Caco-2 (cell line): ENCODE results near the gene RIC3. TPM values are rescaled to one million over a fixed set of nuclear protein-coding genes. Genes with fewer than 3 reads are reported as not detected.

Source experiments
- BruUV-seq: library from RNA; stranded (reverse); fragments of 400-500 nt; replicated peaks from 2 replicates; lab custom pipeline; 2021; lab: Mats Ljungman, UMichigan
- CTCF ChIA-PET: fragments of 300-600 bp; sonication (Branson Sonifier 250); formaldehyde crosslinking; loops from one replicate; lab custom pipeline; 2022; ENCODE audit warnings: antibody characterized with exemption; lab: Charles Lee
- POLR2A ChIA-PET: fragments of 300-600 bp; sonication (Branson Sonifier 250); formaldehyde crosslinking; loops from one replicate; lab custom pipeline; 2022; ENCODE audit warnings: antibody characterized with exemption; lab: Charles Lee
- DNase-seq, 2 experiments: peaks; one replicate each; pipeline versions ENCODE4 v3.0.0 to v3.0.0-alpha.2; 2020 to 2022
- H3K27me3 ChIP-seq: replicated peaks from 2 replicates; pipeline ENCODE4 v1.6.0; 2011; ENCODE audit warnings: low read length; ENCODE audit not compliant: control insufficient read depth, insufficient read depth
- H3K36me3 ChIP-seq: 2 replicates; pipeline ENCODE4 v1.5.1; 2011; ENCODE audit warnings: low read length; ENCODE audit not compliant: control insufficient read depth, insufficient read depth
- H3K4me1 ChIP-seq: fragments of 250-450 bp; sonication (Bioruptor Pico); 2 replicates; pipeline ENCODE4 v1.5.1; 2020; ENCODE audit warnings: mild to moderate bottlenecking
- H3K4me3 ChIP-seq: 2 replicates; pipeline ENCODE4 v1.5.1; 2011; ENCODE audit warnings: low read depth, mild to moderate bottlenecking, control low read depth, low read length
- H3K9me3 ChIP-seq: fragments of 250-450 bp; sonication (Bioruptor Pico); 2 replicates; pipeline ENCODE4 v1.5.1; 2020; ENCODE audit warnings: mild to moderate bottlenecking, moderate library complexity
- H3K27ac Mint-ChIP-seq: one replicate; pipeline ENCODE4 v1.8.0; 2022; ENCODE audit warnings: mixed read lengths; ENCODE audit not compliant: unreplicated experiment
- H3K27me3 Mint-ChIP-seq: one replicate; pipeline ENCODE4 v1.8.0; 2022; ENCODE audit warnings: mixed read lengths; ENCODE audit not compliant: insufficient read depth, unreplicated experiment
- H3K36me3 Mint-ChIP-seq: one replicate; pipeline ENCODE4 v1.8.0; 2022; ENCODE audit warnings: mild to moderate bottlenecking, mixed read lengths; ENCODE audit not compliant: insufficient read depth, unreplicated experiment
- H3K4me1 Mint-ChIP-seq: one replicate; pipeline ENCODE4 v1.8.0; 2022; ENCODE audit warnings: low read depth, mixed read lengths; ENCODE audit not compliant: unreplicated experiment
- H3K4me3 Mint-ChIP-seq: one replicate; pipeline ENCODE4 v1.8.0; 2022; ENCODE audit warnings: mild to moderate bottlenecking, moderate library complexity, mixed read lengths; ENCODE audit not compliant: unreplicated experiment
- H3K9me3 Mint-ChIP-seq: one replicate; pipeline ENCODE4 v1.8.0; 2022; ENCODE audit warnings: mixed read lengths; ENCODE audit not compliant: unreplicated experiment
- CTCF ChIP-seq, 2 experiments: fragments of 200-600 bp in 1 of 2; IDR thresholded peaks; 1 replicate in 1 of 2; 2 replicates in 1 of 2; pipeline versions ENCODE4 v1.5.1 to v1.8.0; 2011 to 2022; ENCODE audit warnings: antibody characterized with exemption in 1 of 2, control low read depth in 1 of 2, inconsistent platforms in 1 of 2, low read depth in 1 of 2, low read length in 1 of 2, mild to moderate bottlenecking in 1 of 2, moderate library complexity in 1 of 2; ENCODE audit not compliant: insufficient read depth in 1 of 2, severe bottlenecking in 1 of 2, unreplicated experiment in 1 of 2
- intact Hi-C: fragments of 100-400 bp; cut with micrococcal nuclease; formaldehyde crosslinking; loops from one replicate; pipeline ENCODE4 v1.10.0; 2022; ENCODE audit not compliant: unreplicated experiment
- total RNA-seq: library from RNA; stranded (reverse); gene quantifications from 2 replicates; pipeline ENCODE4 v1.2.3, GENCODE V29; 2022

Gene RIC3
- total RNA-seq, 1 experiment from 2014 or later = not detected

- H3K27me3 Mint-ChIP-seq = peaks cover 9% of the 10 kb centered on the region
- no TSS peak for BruUV-seq
- CTCF ChIA-PET = no interaction called here
Observed at GRCh38 chr11:8080069-8080670, 88.7 kb downstream of the RIC3 start.

GRCh38 chr11:8079111-8079675, 89.6 kb downstream of the RIC3 start:
- no peak for DNase-seq
- Mint-ChIP-seq H3K27ac (no peak overlapping the region), H3K36me3 (no peaks in the 10 kb centered on the region), H3K9me3 (no peaks in the 10 kb centered on the region), H3K4me1 (no peaks in the 10 kb centered on the region), H3K4me3 (no peak overlapping the region), H3K27me3 (peaks cover 9% of the 10 kb centered on the region)
- BruUV-seq = no TSS peak
- Histone ChIP-seq H3K27me3 (no peaks in the 10 kb centered on the region), H3K4me3 (no peak overlapping the region), H3K9me3 (no peaks in the 10 kb centered on the region), H3K4me1 (no peaks in the 10 kb centered on the region), H3K36me3 (no peaks in the 10 kb centered on the region)
- intact Hi-C loops = no loop called here
- TF ChIP-seq CTCF (IDR thresholded peaks at IDR 0.05; ENCODE audit: insufficient read depth in 1 of 2, low read depth in 1 of 2, low read length in 1 of 2, severe bottlenecking in 1 of 2, unreplicated experiment in 1 of 2) = no peak
- ChIA-PET POLR2A (no interaction called here), CTCF (interaction anchor here (0.7 kb wide), 1 partner anchor 20 kb away, joined by 3 read pairs; no protein-coding TSS in a partner anchor)

More at GRCh38 chr11:8080069-8080670, 88.7 kb downstream of the RIC3 start:
- H3K36me3 Mint-ChIP-seq = no peaks in the 10 kb centered on the region
- no peak for DNase-seq
- no peak for TF ChIP-seq CTCF (IDR thresholded peaks at IDR 0.05; ENCODE audit: insufficient read depth in 1 of 2, low read depth in 1 of 2, low read length in 1 of 2, severe bottlenecking in 1 of 2, unreplicated experiment in 1 of 2)
- H3K4me1 Mint-ChIP-seq = no peaks in the 10 kb centered on the region
- Histone ChIP-seq H3K27me3 (no peaks in the 10 kb centered on the region; the same call in 1 of the 2 replicates), H3K9me3 (no peaks in the 10 kb centered on the region), H3K4me1 (no peaks in the 10 kb centered on the region), H3K36me3 (no peaks in the 10 kb centered on the region), H3K4me3 (no peak overlapping the region)
- no peaks in the 10 kb centered on the region for H3K9me3 Mint-ChIP-seq
- POLR2A ChIA-PET = no interaction called here
- no peak overlapping the region for H3K4me3 Mint-ChIP-seq
- intact Hi-C loops = no loop called here
- no peak overlapping the region for H3K27ac Mint-ChIP-seq

GRCh38 chr11:8075119-8075726, 93.6 kb downstream of the RIC3 start:
- no peaks in the 10 kb centered on the region for H3K9me3 ChIP-seq
- Mint-ChIP-seq H3K27ac (no peak overlapping the region), H3K4me3 (no peak overlapping the region), H3K27me3 (peaks cover 13% of the 10 kb centered on the region), H3K4me1 (no peaks in the 10 kb centered on the region), H3K36me3 (no peaks in the 10 kb centered on the region), H3K9me3 (no peaks in the 10 kb centered on the region)
- ChIA-PET CTCF (no interaction called here), POLR2A (no interaction called here)
- intact Hi-C loops = no loop called here
- BruUV-seq = no TSS peak
- H3K27me3 ChIP-seq = no peaks in the 10 kb centered on the region; the same call in 1 of the 2 replicates
- H3K4me1 ChIP-seq = no peaks in the 10 kb centered on the region
- DNase-seq = no peak
- H3K4me3 ChIP-seq = no peak overlapping the region
- no peak for TF ChIP-seq CTCF (IDR thresholded peaks at IDR 0.05; ENCODE audit: insufficient read depth in 1 of 2, low read depth in 1 of 2, low read length in 1 of 2, severe bottlenecking in 1 of 2, unreplicated experiment in 1 of 2)
- no peaks in the 10 kb centered on the region for H3K36me3 ChIP-seq
